ENCODE data around the gene BICRA. TPM values are rescaled to one million over a fixed set of nuclear protein-coding genes. Genes with fewer than 3 reads are reported as not detected.

The BICRA gene
- total and polyA plus RNA-seq, 2 of the 4 experiments (the other 2 are of a cell fraction), result 1.8 to 3.5 TPM

DNA sequence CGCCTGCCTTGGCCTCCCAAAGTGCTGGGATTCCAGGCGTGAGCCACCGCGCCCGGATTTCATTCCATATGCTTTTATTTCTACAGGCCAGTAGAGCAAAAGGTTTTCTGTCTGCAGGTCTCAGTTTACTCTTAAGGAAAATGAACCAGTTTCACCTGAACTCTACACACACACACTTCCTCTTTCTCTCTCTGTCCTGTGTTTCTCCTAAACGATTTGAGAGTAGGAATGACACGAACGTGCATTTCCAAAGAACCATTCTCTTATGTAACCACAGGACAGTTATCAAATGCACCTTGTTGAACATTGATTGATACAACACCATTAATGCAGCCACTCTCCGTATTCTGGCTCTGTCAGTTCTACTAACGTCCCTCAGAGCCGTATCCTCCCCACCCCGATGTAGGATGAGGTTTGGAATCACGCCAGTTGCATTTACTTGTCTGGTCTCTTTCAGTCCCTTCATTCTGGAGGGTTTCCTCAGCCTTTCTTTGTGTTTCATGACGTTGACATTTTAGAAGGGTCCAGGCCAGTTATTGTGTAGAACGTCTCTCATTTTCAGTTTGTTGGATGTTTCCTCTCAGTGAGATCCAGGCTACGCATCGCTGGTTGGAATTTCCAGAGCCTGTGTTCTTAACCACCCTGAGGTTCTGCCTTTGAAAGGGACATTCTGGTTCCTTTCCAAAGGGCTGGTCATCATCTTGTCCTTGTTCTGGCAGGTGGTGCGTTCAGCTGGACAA, 36.0 kb downstream of the BICRA start:
- peaks cover 9% of the 10 kb centered on the region for H3K36me3 ChIP-seq (ENCODE audit: control insufficient read depth, insufficient read depth, low read length)
- H3K79me1 ChIP-seq (ENCODE audit: low read depth in 1 of 2, low read length in 2 of 2), result peaks cover 45 to 90% of the 10 kb centered on the region in 2 experiments
- WGBS, 2 experiments (ENCODE audit: extremely low coverage in 2 of 2, insufficient read length in 1 of 2), result 82% methylated on average over 9 of the region's 18 CpGs; no CpG with 5 or more reads in 1 of the 2 experiments
- ChIA-PET POLR2A (ENCODE audit: unreplicated experiment) (no interaction called here), CTCF (no interaction called here)
- no peak overlapping the region for H2BK5ac ChIP-seq (ENCODE audit: low read depth, low read length, poor library complexity, severe bottlenecking)
- no peak overlapping the region for H2AFZ ChIP-seq (replicated peaks; ENCODE audit: low read length, poor library complexity)
- no peak overlapping the region for H2AK5ac ChIP-seq (ENCODE audit: low read depth, low read length)
- H4K5ac ChIP-seq (ENCODE audit: low read depth, low read length), result no peak overlapping the region
- no peak overlapping the region for H3K27ac ChIP-seq (ENCODE audit: insufficient read depth, low read length)
- H3K9me1 ChIP-seq (ENCODE audit: insufficient read depth, low read length), result peaks cover 30% of the 10 kb centered on the region
- dilution Hi-C loops (cut with HindIII; ENCODE audit: low sequenced_read_pairs, unreplicated experiment), result no loop called here
- no peak for ATAC-seq (ENCODE audit: low read depth)
- H3K4ac ChIP-seq (ENCODE audit: low read depth, low read length), result no peak overlapping the region
- H4K91ac ChIP-seq (ENCODE audit: insufficient read depth, low read depth, low read length), result no peak overlapping the region
- H2AK9ac ChIP-seq (replicated peaks; ENCODE audit: low read depth, low read length, poor library complexity), result no peak overlapping the region
- no peaks in the 10 kb centered on the region for H3K27me3 ChIP-seq (ENCODE audit: control insufficient read depth, insufficient read depth, low read length)
- H3K23ac ChIP-seq (ENCODE audit: low read depth, low read length), result no peak overlapping the region
- no peak overlapping the region for H2BK20ac ChIP-seq (ENCODE audit: low read depth, low read length)
- H2BK120ac ChIP-seq (ENCODE audit: low read depth, low read length), result no peak overlapping the region
- no peak for DNase-seq
- BruUV-seq (replicated peaks), result no TSS peak
- in situ Hi-C loops (cut with MboI; ENCODE audit: low sequenced_read_pairs), result no loop called here
- TF ChIP-seq MAZ (IDR thresholded peaks at IDR 0.05; ENCODE audit: borderline replicate concordance, low read depth, low read length), result no peak
- TF ChIP-seq POLR2A (IDR thresholded peaks at IDR 0.05; ENCODE audit: low read depth, low read length), result no peak
- H3K9ac ChIP-seq (ENCODE audit: low read depth, low read length), result no peak overlapping the region
- H4K8ac ChIP-seq (ENCODE audit: low read depth in 2 of 2, low read length in 2 of 2), result no peak overlapping the region
- peaks cover 2% of the 10 kb centered on the region; the same call in 1 of the 2 replicates for H3K4me1 ChIP-seq (ENCODE audit: control insufficient read depth, insufficient read depth, low read length)
- H3K14ac ChIP-seq (replicated peaks; ENCODE audit: low read depth, low read length), result no peak overlapping the region
- intact Hi-C loops (cut with micrococcal nuclease), result no loop called here
- peaks cover 87% of the 10 kb centered on the region for H4K20me1 ChIP-seq (ENCODE audit: insufficient read depth, low read length)
- H3K56ac ChIP-seq (ENCODE audit: extremely low read depth, insufficient read depth, low read length), result no peak overlapping the region
- no peak overlapping the region for H2BK15ac ChIP-seq (ENCODE audit: low read depth, low read length)
- no peak overlapping the region for H3K4me2 ChIP-seq (ENCODE audit: low read depth, low read length)
- H3K9me3 ChIP-seq (ENCODE audit: control insufficient read depth, insufficient read depth, low read length), result no peaks in the 10 kb centered on the region
- no peak overlapping the region for H3K4me3 ChIP-seq (ENCODE audit: insufficient read depth, low read depth, low read length)
- no peak overlapping the region for H3K18ac ChIP-seq (ENCODE audit: low read depth, low read length)
